WERI-Rb-1 (cell line): Measurements from ENCODE around the gene CST6.

Experiments
- DNase-seq: peaks from one replicate; pipeline ENCODE4 v3.0.0-alpha.2; 2020
- H3K27ac ChIP-seq: fragments of 250-450 bp; sonication (Bioruptor Pico); 2 replicates; pipeline ENCODE4 v1.5.1; 2020; ENCODE audit warnings: mild to moderate bottlenecking, moderate library complexity
- H3K27me3 ChIP-seq: fragments of 250-450 bp; sonication (Bioruptor Pico); 2 replicates; pipeline ENCODE4 v1.5.1; 2021; ENCODE audit warnings: mild to moderate bottlenecking, low read depth, moderate library complexity; ENCODE audit not compliant: insufficient read depth, severe bottlenecking
- H3K36me3 ChIP-seq: fragments of 250-450 bp; sonication (Bioruptor Pico); 2 replicates; pipeline ENCODE4 v1.5.1; 2020; ENCODE audit warnings: mild to moderate bottlenecking, moderate library complexity
- H3K4me3 ChIP-seq: 2 replicates; pipeline ENCODE4 v1.5.1; 2011; ENCODE audit warnings: low read depth, mild to moderate bottlenecking, control low read depth, low read length
- H3K9me3 ChIP-seq: fragments of 250-450 bp; sonication (Bioruptor Pico); 2 replicates; pipeline ENCODE4 v1.5.1; 2021; ENCODE audit warnings: mild to moderate bottlenecking, moderate library complexity; ENCODE audit not compliant: severe bottlenecking
- TF ChIP-seq, protein P1 (sequence below): IDR thresholded peaks from 2 replicates; pipeline ENCODE4 v1.5.1; 2011; ENCODE audit warnings: low read depth, mild to moderate bottlenecking, control low read depth, inconsistent platforms, low read length

Gene CST6

DNA sequence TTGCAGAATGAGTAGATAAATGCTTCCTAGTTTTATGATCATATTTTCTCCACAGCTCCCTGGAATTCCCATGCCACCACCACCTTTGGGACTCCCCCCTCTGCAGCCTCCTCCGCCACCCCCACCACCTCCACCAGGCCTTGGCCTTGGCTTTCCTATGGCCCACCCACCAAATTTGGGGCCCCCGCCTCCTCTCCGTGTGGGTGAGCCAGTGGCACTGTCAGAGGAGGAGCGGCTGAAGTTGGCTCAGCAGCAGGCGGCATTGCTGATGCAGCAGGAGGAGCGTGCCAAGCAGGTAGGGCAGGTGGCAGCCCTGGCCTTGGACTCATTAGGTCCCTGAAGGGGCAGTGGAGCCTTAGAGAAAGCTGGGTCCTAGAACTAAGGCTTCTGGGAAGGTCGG, 43.2 kb downstream of the CST6 start:
- TF ChIP-seq, protein P1, sequence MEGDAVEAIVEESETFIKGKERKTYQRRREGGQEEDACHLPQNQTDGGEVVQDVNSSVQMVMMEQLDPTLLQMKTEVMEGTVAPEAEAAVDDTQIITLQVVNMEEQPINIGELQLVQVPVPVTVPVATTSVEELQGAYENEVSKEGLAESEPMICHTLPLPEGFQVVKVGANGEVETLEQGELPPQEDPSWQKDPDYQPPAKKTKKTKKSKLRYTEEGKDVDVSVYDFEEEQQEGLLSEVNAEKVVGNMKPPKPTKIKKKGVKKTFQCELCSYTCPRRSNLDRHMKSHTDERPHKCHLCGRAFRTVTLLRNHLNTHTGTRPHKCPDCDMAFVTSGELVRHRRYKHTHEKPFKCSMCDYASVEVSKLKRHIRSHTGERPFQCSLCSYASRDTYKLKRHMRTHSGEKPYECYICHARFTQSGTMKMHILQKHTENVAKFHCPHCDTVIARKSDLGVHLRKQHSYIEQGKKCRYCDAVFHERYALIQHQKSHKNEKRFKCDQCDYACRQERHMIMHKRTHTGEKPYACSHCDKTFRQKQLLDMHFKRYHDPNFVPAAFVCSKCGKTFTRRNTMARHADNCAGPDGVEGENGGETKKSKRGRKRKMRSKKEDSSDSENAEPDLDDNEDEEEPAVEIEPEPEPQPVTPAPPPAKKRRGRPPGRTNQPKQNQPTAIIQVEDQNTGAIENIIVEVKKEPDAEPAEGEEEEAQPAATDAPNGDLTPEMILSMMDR: no peak
- no peak overlapping the region for H3K27ac ChIP-seq
- no peaks in the 10 kb centered on the region for H3K27me3 ChIP-seq
- H3K4me3 ChIP-seq: no peak overlapping the region
- no peaks in the 10 kb centered on the region for H3K9me3 ChIP-seq
- peaks cover 70% of the 10 kb centered on the region for H3K36me3 ChIP-seq
- DNase-seq: no peak

DNA sequence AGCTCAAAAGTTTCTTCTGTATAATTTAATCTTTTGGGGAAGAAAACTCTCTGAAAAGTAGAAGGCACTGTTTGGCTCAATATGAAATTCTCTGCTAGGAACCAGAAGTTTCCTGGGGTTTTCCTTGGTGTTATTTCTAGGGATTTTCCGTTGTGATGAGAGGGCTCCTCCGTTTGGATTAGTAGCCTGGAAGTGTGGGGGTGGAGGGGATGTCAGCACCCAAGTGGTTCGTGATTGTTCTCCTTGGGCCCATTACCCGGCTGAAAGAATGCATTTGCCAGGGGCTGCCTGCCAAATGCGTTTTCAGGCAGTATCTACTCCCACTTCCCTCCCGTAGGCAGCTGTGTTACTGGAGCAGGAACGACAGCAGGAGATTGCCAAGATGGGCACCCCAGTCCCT, 44.7 kb downstream of the CST6 start:
- no peak for DNase-seq
- H3K27ac ChIP-seq: no peak overlapping the region
- TF ChIP-seq, protein P1: no peak
- no peak overlapping the region for H3K4me3 ChIP-seq
- H3K27me3 ChIP-seq: no peaks in the 10 kb centered on the region
- no peaks in the 10 kb centered on the region for H3K9me3 ChIP-seq
- H3K36me3 ChIP-seq: peaks cover 85% of the 10 kb centered on the region

DNA sequence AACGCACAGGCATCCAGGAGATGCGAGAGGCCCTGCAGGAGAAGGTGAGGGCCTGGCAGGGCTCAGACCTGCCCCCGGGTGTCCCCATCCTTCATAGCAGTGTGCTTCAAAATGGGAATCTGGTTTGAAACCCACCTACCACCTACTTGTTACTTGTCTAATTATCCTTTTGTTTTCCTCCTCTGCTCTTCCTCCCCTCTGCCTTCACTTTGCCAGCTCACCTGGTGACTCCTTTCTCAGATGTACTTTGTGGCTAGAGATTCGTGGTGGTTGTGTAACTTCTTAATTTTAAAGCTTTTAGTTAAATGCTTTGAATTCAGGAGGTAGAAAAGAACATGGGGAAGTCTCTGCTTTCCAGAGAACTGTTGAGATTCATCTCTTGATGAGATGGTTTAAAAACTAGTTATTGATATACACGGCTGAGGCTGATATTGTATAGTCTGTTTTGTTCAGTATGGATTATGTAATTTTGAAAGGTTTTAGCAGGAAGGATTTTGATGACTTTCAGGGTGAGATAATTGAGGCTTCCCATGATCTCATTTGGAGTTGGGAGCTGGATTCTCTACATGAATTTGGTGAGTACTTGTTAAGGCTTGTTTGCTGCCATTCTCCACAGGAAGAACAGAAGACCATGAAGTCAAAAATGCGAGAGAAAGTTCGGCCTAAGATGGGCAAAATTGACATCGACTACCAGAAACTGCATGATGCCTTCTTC, 48.3 kb downstream of the CST6 start:
- TF ChIP-seq, protein P1: no peak
- H3K27ac ChIP-seq: no peak overlapping the region
- H3K36me3 ChIP-seq: peaks cover 95% of the 10 kb centered on the region
- no peaks in the 10 kb centered on the region for H3K27me3 ChIP-seq
- no peak for DNase-seq
- no peaks in the 10 kb centered on the region for H3K9me3 ChIP-seq
- H3K4me3 ChIP-seq: no peak overlapping the region

DNA sequence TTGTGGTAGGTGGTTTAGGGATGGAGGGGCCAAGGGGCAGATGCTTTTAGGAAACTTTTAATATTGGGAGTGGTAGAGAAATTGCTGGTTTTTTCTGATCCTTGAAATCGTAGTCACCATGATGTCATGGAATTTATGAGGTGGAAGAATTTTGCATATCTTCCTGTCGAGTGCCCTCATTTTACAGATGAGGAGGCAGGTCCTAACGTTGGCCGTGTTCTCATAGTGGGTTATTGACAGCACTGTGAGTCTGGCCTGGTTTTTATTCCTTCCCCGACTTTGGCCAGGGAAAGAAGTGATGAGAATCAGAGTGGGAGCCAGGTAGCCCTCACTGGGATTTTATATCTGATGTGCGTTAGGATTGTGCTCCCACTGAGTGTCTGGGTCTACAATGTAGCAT, 49.5 kb downstream of the CST6 start:
- H3K9me3 ChIP-seq: no peaks in the 10 kb centered on the region
- TF ChIP-seq, protein P1: no peak
- DNase-seq: no peak
- H3K27me3 ChIP-seq: no peaks in the 10 kb centered on the region
- H3K27ac ChIP-seq: no peak overlapping the region
- H3K4me3 ChIP-seq: no peak overlapping the region
- H3K36me3 ChIP-seq: peaks cover 96% of the 10 kb centered on the region

DNA sequence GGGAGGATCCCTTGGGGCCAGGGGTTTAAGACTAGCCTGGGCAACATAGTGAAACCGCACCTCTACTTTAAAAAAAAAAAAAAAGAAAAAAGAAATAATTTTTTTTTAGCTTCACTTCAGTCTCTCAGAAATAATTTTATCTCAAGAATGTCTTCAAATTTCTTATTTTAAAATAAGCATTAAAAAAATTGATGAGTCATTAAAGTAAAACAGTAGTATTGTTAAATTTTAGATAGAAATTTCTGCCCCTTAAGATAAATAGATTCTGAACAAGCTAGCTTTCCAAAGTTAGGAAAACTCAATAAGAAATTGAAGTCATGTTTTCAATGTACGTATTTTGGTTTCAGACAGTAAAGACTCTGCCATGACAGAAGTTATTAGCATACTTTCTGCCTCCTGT, 50.6 kb downstream of the CST6 start:
- no peak overlapping the region for H3K27ac ChIP-seq

More for the DNA sequence above, 50.6 kb downstream of the CST6 start:
- Histone ChIP-seq H3K36me3 (peaks cover 97% of the 10 kb centered on the region), H3K4me3 (no peak overlapping the region), H3K27me3 (no peaks in the 10 kb centered on the region), H3K9me3 (no peaks in the 10 kb centered on the region)
- DNase-seq: no peak
- TF ChIP-seq, protein P1: no peak
